Measurements from ENCODE around the gene LRRC32. TPM values are rescaled to one million over a fixed set of nuclear protein-coding genes. Genes with fewer than 3 reads are reported as not detected.

LRRC32 gene
- total RNA-seq, 1 donor from 2014 or later = 111 TPM

DNA sequence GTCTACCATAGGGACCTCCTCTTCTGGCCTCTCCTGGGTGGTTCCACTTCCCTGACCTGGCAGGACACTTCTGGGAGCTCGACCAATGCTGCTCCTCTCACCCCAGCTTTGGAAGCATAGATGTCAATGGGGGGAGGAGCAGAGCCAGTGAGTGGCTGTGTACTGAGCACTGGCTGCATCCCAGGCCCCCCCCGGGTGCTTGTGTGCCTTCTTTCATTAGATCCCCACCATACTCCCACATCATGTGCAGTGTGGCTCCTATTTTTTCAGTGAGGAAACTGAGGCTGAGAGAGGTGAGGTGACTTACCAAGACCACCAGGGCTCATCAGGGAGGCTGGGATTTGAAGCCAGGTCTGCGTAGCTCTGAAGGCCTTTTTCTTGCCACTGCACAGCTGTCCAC, 44.3 kb downstream of the LRRC32 start:
- H3K9me3 ChIP-seq = no peaks in the 10 kb centered on the region
- H3K36me3 ChIP-seq = no peaks in the 10 kb centered on the region
- H3K4me3 ChIP-seq = no peak overlapping the region
- no peak overlapping the region for H3K27ac ChIP-seq
- H3K27me3 ChIP-seq = no peaks in the 10 kb centered on the region
- TF ChIP-seq, protein P1, sequence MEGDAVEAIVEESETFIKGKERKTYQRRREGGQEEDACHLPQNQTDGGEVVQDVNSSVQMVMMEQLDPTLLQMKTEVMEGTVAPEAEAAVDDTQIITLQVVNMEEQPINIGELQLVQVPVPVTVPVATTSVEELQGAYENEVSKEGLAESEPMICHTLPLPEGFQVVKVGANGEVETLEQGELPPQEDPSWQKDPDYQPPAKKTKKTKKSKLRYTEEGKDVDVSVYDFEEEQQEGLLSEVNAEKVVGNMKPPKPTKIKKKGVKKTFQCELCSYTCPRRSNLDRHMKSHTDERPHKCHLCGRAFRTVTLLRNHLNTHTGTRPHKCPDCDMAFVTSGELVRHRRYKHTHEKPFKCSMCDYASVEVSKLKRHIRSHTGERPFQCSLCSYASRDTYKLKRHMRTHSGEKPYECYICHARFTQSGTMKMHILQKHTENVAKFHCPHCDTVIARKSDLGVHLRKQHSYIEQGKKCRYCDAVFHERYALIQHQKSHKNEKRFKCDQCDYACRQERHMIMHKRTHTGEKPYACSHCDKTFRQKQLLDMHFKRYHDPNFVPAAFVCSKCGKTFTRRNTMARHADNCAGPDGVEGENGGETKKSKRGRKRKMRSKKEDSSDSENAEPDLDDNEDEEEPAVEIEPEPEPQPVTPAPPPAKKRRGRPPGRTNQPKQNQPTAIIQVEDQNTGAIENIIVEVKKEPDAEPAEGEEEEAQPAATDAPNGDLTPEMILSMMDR (IDR thresholded peaks at IDR 0.05) = no peak
- no peak for DNase-seq
- peaks cover 31% of the 10 kb centered on the region for H3K4me1 ChIP-seq
- ATAC-seq = no peak
- intact Hi-C loops (cut with DNase I) = no loop called here

DNA sequence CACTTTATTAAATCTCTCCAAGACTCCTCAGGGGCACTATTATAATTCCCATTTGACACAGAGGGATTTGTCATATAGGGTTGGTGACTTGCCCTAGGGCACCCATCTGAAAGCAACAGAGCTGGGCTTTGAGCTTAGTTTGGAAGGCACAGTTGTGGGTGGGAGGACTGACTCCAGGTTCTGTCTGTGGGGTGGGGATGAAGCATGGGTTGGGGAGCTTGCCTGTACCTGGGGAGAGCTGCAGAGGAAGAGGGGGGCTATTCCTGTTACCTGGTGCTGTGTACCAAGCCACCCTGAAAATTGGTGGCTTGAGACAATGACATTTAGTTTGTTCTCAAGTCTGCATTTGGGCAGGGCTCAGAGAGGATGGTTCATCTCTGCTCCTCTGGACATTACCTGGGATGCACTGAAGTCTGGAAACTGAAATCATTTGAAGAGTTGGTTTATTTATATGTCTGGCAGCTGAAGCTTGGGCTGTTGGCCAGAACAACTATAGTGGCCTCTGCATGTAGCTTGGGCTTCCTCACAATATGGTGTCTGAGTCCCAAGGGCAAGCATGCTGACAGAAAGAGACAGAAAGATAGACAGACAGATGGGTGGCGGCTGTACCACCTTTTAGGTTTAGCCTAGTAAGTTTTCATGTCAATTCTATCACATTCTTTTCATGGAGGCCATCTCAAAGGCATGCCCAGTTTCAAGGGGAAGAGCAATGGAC, 44.9 kb downstream of the LRRC32 start:
- H3K27me3 ChIP-seq = no peaks in the 10 kb centered on the region
- H3K4me1 ChIP-seq = peaks cover 26% of the 10 kb centered on the region
- intact Hi-C loops (cut with DNase I) = no loop called here
- TF ChIP-seq, protein P1 (IDR thresholded peaks at IDR 0.05) = no peak
- no peak for DNase-seq
- no peak overlapping the region for H3K4me3 ChIP-seq
- H3K36me3 ChIP-seq = no peaks in the 10 kb centered on the region
- no peak for ATAC-seq
- no peak overlapping the region for H3K27ac ChIP-seq
- H3K9me3 ChIP-seq = no peaks in the 10 kb centered on the region

DNA sequence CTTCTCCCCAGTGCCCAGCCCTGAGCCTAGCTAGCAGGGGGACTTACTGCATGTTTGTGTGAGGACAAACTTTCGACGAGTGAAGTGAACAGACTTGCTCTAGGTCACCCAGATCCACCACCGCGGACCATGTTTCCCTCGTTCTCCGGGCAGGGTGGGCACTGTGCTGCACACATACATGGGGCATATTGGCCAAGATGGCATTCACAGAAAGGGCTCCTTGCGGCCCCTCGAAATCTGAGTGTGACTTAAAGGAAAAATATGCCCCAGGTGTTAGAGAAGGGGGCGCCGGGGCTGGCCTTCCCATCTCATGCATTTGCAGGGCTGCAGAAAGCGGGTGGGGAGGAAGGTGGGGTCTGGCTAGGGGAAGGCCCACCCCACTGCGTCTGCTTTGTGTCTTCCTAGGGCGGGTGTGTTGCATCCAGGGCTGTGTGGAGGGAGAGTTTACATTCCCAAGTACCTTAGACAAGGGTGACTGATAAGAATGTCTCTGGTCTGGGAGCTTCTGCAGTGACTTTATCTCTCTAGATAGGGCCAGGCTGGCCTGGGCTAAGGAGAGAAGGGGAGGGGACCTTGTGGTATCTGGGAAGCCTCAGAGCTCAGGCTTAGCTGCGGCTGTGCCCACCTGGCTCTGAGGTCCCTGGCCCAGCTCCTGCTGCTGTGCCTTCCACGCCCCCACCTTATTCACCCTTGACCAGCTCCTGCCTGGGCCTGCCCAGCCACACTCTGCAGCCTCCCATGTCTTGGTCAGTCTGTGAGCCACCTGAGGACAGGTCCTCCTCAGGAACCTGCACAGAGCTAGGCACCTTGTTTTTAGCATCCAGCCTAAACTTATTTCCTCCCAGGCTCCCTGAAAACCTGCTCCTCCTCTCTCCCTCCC, 45.8 kb downstream of the LRRC32 start:
- Histone ChIP-seq H3K9me3 (no peaks in the 10 kb centered on the region), H3K4me3 (no peak overlapping the region), H3K27ac (no peak overlapping the region), H3K4me1 (peaks cover 17% of the 10 kb centered on the region), H3K36me3 (no peaks in the 10 kb centered on the region), H3K27me3 (no peaks in the 10 kb centered on the region)
- DNase-seq (no peak), ATAC-seq (no peak)
- TF ChIP-seq, protein P1 (IDR thresholded peaks at IDR 0.05) = no peak
- intact Hi-C loops (cut with DNase I) = no loop called here

DNA sequence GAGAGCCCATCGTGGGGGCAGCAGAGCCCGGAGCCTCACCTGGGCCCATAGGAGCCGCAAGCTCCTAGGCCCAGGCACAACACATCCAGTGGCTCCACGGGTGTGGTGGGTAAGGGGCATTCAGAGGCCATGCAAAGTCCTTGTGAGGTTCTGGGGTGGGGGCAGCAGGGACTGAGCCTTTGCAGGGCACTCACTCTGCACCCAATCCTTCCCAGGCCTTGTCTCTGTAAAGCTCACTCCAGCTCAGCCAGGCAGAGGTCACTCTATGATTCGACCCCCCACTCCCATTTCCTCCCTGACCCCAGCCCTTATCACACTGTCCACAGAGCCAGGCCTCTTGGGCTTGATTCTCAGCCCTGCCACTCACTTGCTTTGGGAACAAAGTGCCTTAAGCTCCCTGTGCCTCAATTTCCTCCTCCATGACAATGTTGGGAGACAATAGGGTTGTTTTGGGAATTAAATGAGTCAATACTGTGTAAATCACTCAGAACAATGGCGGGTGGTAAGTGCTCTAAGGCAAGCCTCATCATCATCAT, 46.6 kb downstream of the LRRC32 start:
- Histone ChIP-seq H3K27ac (no peak overlapping the region), H3K27me3 (no peaks in the 10 kb centered on the region), H3K4me1 (peaks cover 10% of the 10 kb centered on the region), H3K9me3 (no peaks in the 10 kb centered on the region), H3K4me3 (no peak overlapping the region), H3K36me3 (no peaks in the 10 kb centered on the region)
- intact Hi-C loops (cut with DNase I) = no loop called here
- TF ChIP-seq, protein P1 (IDR thresholded peaks at IDR 0.05) = no peak
- DNase-seq = no peak
- ATAC-seq = no peak

DNA sequence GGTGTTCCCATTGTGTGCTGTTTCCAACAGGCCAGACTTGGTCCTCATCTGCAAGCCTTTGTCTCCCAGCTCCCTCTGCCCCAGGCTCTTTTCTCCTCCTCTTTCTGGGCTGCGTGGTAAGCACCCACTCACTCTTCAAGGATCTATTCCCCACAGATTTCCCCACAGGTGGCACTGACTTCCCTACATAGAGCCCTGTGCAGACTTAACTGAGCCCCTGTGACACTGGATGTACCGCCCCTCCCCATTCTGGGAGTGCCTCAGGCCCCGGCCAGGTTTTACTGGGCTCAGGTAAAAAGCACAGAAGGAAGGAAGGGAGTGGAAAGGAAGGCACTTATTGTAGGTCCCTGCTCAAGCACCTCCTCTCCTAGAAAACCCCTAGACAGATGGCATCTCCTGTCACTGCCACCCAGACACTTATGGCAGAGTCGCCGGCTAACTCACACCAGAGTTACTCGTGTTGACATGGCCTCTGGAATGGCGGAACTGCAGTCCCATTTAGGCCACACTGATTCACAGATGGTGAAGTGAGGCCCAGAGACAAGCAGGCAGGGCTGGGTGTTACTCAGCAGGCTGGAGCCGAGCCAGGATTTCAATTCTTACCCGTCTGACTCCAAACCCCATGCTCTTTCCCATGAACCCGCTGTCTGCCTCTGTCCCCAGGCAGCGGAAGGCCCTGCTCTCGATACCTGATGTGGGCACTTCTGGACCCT, 47.2 kb downstream of the LRRC32 start:
- no peaks in the 10 kb centered on the region for H3K36me3 ChIP-seq
- ATAC-seq = no peak
- no peak for DNase-seq

More for the DNA sequence above, 47.2 kb downstream of the LRRC32 start:
- TF ChIP-seq, protein P1 (IDR thresholded peaks at IDR 0.05) = no peak
- Histone ChIP-seq H3K4me3 (no peak overlapping the region), H3K27ac (no peak overlapping the region), H3K27me3 (no peaks in the 10 kb centered on the region), H3K9me3 (no peaks in the 10 kb centered on the region), H3K4me1 (peaks cover 10% of the 10 kb centered on the region)
- intact Hi-C loops (cut with DNase I) = no loop called here

Measured in upper lobe of right lung (tissue), 1 donor.